CD14-positive monocyte (primary cell): ENCODE results near the gene ADAMTS7. TPM values are rescaled to one million over a fixed set of nuclear protein-coding genes. Genes with fewer than 3 reads are reported as not detected.

Experiments
- DNase-seq, 3 donors: peaks; one replicate each; pipeline ENCODE4 v3.0.0-alpha.2; 2011 to 2022
- H2AFZ ChIP-seq: 2 replicates; pipeline ENCODE4 v1.6.0; 2012; ENCODE audit warnings: mild to moderate bottlenecking, low read depth, low read length, inconsistent platforms; ENCODE audit not compliant: insufficient read depth, poor library complexity, severe bottlenecking
- H3K27ac ChIP-seq, 2 donors: 1 replicate in 1 of 2; 2 replicates in 1 of 2; pipeline ENCODE4 v1.5.1; 2012 to 2013; ENCODE audit warnings: low read length in 2 of 2, control low read depth in 1 of 2, inconsistent platforms in 1 of 2, low read depth in 1 of 2, mild to moderate bottlenecking in 1 of 2
- H3K27me3 ChIP-seq, 2 donors: one replicate each; pipeline versions ENCODE4 v1.6.0 to v1.6.1; 2011 to 2013; ENCODE audit warnings: low read length in 2 of 2; ENCODE audit not compliant: control insufficient read depth in 2 of 2, insufficient read depth in 2 of 2
- H3K36me3 ChIP-seq, 2 donors: replicated peaks in 1 of 2; 1 replicate in 1 of 2; 2 replicates in 1 of 2; pipeline versions ENCODE4 v1.5.1 to v1.6.1; 2012 to 2013; ENCODE audit warnings: low read length in 2 of 2, control low read depth in 1 of 2, inconsistent platforms in 1 of 2, mild to moderate bottlenecking in 1 of 2; ENCODE audit not compliant: insufficient read depth in 2 of 2, control insufficient read depth in 1 of 2
- H3K4me1 ChIP-seq, 2 donors: 1 replicate in 1 of 2; 2 replicates in 1 of 2; pipeline versions ENCODE4 v1.5.1 to v1.6.1; 2012 to 2013; ENCODE audit warnings: low read length in 2 of 2, control low read depth in 1 of 2, inconsistent platforms in 1 of 2, mild to moderate bottlenecking in 1 of 2, moderate library complexity in 1 of 2; ENCODE audit not compliant: insufficient read depth in 2 of 2, control insufficient read depth in 1 of 2
- H3K4me2 ChIP-seq: replicated peaks from 2 replicates; pipeline ENCODE3; 2012; ENCODE audit warnings: low read length, moderate library complexity, mild to moderate bottlenecking; ENCODE audit not compliant: poor library complexity, severe bottlenecking; ENCODE audit errors: extremely low read depth
- H3K4me3 ChIP-seq, 3 experiments: fragments of 200-600 bp in 1 of 3; sonication (generic) in 1 of 3; replicated peaks in 1 of 3; 1 replicate in 2 of 3; 2 replicates in 1 of 3; pipeline ENCODE4 v1.5.1; 2011 to 2013; ENCODE audit warnings: low read length in 3 of 3, mild to moderate bottlenecking in 3 of 3, control low read depth in 2 of 3, low read depth in 2 of 3, inconsistent platforms in 1 of 3, moderate library complexity in 1 of 3
- H3K79me2 ChIP-seq: 2 replicates; pipeline ENCODE4 v1.6.0; 2012; ENCODE audit warnings: mild to moderate bottlenecking, control low read depth, inconsistent platforms, low read length, moderate library complexity; ENCODE audit not compliant: insufficient read depth
- H3K9ac ChIP-seq: 2 replicates; pipeline ENCODE4 v1.6.0; 2017; ENCODE audit warnings: low read length, mild to moderate bottlenecking; ENCODE audit not compliant: insufficient read depth, poor library complexity, severe bottlenecking
- H3K9me3 ChIP-seq, 2 donors: replicated peaks in 1 of 2; 1 replicate in 1 of 2; 2 replicates in 1 of 2; pipeline versions ENCODE4 v1.5.1 to v1.6.1; 2012 to 2013; ENCODE audit warnings: low read length in 2 of 2, control low read depth in 1 of 2; ENCODE audit not compliant: control insufficient read depth in 1 of 2, insufficient read depth in 1 of 2
- H4K20me1 ChIP-seq: 2 replicates; pipeline ENCODE4 v1.6.0; 2012; ENCODE audit warnings: mild to moderate bottlenecking, low read length, control low read depth, moderate library complexity; ENCODE audit not compliant: insufficient read depth
- H3K27ac Mint-ChIP-seq, 7 donors: one replicate each; pipeline ENCODE4 v1.8.0; 2020; ENCODE audit warnings: mild to moderate bottlenecking in 7 of 7, mixed read lengths in 7 of 7, moderate library complexity in 6 of 7, inconsistent platforms in 2 of 7
- H3K27me3 Mint-ChIP-seq, 3 donors: one replicate each; pipeline ENCODE4 v1.8.0; 2021 to 2022; ENCODE audit warnings: low read depth in 3 of 3, mild to moderate bottlenecking in 3 of 3, mixed read lengths in 3 of 3, moderate library complexity in 3 of 3, inconsistent platforms in 1 of 3
- H3K36me3 Mint-ChIP-seq, 2 donors: one replicate each; pipeline ENCODE4 v1.8.0; 2020; ENCODE audit warnings: mixed read lengths in 2 of 2, inconsistent platforms in 1 of 2, mild to moderate bottlenecking in 1 of 2
- H3K4me1 Mint-ChIP-seq: one replicate; pipeline ENCODE4 v1.8.0; 2020; ENCODE audit warnings: mild to moderate bottlenecking, mixed read lengths
- H3K4me3 Mint-ChIP-seq, 2 donors: one replicate each; pipeline ENCODE4 v1.8.0; 2020; ENCODE audit warnings: mild to moderate bottlenecking in 2 of 2, mixed read lengths in 2 of 2, moderate library complexity in 1 of 2
- H3K9me3 Mint-ChIP-seq, 7 donors: one replicate each; pipeline ENCODE4 v1.8.0; 2020 to 2022; ENCODE audit warnings: mixed read lengths in 7 of 7, mild to moderate bottlenecking in 6 of 7, moderate library complexity in 6 of 7, inconsistent platforms in 2 of 7
- CTCF ChIP-seq: fragments of 200-600 bp; IDR thresholded peaks from one replicate; pipeline ENCODE4 v1.8.0; 2022; ENCODE audit warnings: antibody characterized with exemption, mild to moderate bottlenecking
- WGBS: methylation state at CpG from one replicate; pipeline ENCODE4 v1.1.5; 2013; ENCODE audit warnings: missing lambda C conversion rate; ENCODE audit not compliant: insufficient coverage; 5-methylcytosine and 5-hydroxymethylcytosine counted together
- intact Hi-C, 2 donors: fragments of 100-400 bp; cut with micrococcal nuclease; formaldehyde crosslinking; loops; one replicate each; pipeline versions ENCODE4 v1.15.0 to v1.15.1; 2023
- polyA plus RNA-seq, 3 donors: library from polyadenylated mRNA; depleted of rRNA in 1 of 3; unstranded in 2 of 3; stranded (reverse) in 1 of 3; fragments of 300-500 nt in 2 of 3; fragments of >200 nt in 1 of 3; fragmentation: Illumina TruSeq in 2 of 3; gene quantifications; 1 replicate in 2 of 3; 2 replicates in 1 of 3; pipeline ENCODE4 v1.2.3, GENCODE V29; 2012 to 2021

ADAMTS7 gene
- polyA plus RNA-seq, 3 donors = not detected

- no peaks in the 10 kb centered on the region for H3K9me3 Mint-ChIP-seq
- H3K36me3 Mint-ChIP-seq = no peaks in the 10 kb centered on the region
- H3K79me2 ChIP-seq = no peaks in the 10 kb centered on the region
- no peaks in the 10 kb centered on the region for H3K36me3 ChIP-seq
- no peaks in the 10 kb centered on the region for H3K9me3 ChIP-seq
- no peak for TF ChIP-seq CTCF
- H3K4me3 Mint-ChIP-seq = no peak overlapping the region
- H3K27me3 ChIP-seq = no peaks in the 10 kb centered on the region
- H3K27ac ChIP-seq = no peak overlapping the region
- H3K9ac ChIP-seq = no peak overlapping the region
- no peak overlapping the region for H2AFZ ChIP-seq
- no peak overlapping the region for H3K4me2 ChIP-seq
- H3K4me3 ChIP-seq = no peak overlapping the region
- no peaks in the 10 kb centered on the region for H4K20me1 ChIP-seq
- DNase-seq = no peak
- H3K4me1 Mint-ChIP-seq = peaks cover 6% of the 10 kb centered on the region
- H3K27me3 Mint-ChIP-seq = peaks cover 4 to 9% (median 7%) of the 10 kb centered on the region in 3 donors
- WGBS = 91% methylated on average over 24 of the region's 24 CpGs
- peaks cover 4 to 8% of the 10 kb centered on the region in 2 donors for H3K4me1 ChIP-seq
- intact Hi-C loops = no loop called here
- H3K27ac Mint-ChIP-seq = peak overlapping the region in 1 of 7 donors; percentile 50
Observed at GRCh38 chr15:78752492-78753358, 58.5 kb downstream of the ADAMTS7 start.

GRCh38 chr15:78751602-78751979 is 59.7 kb downstream of the ADAMTS7 start:
- Histone ChIP-seq H3K4me3 (no peak overlapping the region), H3K79me2 (no peaks in the 10 kb centered on the region), H3K36me3 (no peaks in the 10 kb centered on the region), H3K9me3 (no peaks in the 10 kb centered on the region), H4K20me1 (no peaks in the 10 kb centered on the region), H3K9ac (no peak overlapping the region), H2AFZ (no peak overlapping the region), H3K4me2 (no peak overlapping the region), H3K27me3 (no peaks in the 10 kb centered on the region), H3K4me1 (peaks cover 4 to 8% of the 10 kb centered on the region in 2 donors), H3K27ac (no peak overlapping the region)
- peak; percentile 9 for TF ChIP-seq CTCF
- Mint-ChIP-seq H3K4me3 (no peak overlapping the region), H3K36me3 (no peaks in the 10 kb centered on the region), H3K27me3 (peaks cover 4 to 9% (median 6%) of the 10 kb centered on the region in 3 donors), H3K9me3 (no peaks in the 10 kb centered on the region), H3K27ac (no peak overlapping the region), H3K4me1 (peaks cover 5% of the 10 kb centered on the region)
- 89% methylated on average over 5 of the region's 13 CpGs for WGBS
- no peak for DNase-seq
- intact Hi-C loops = loop anchor here in 1 of 2 donors (2.0 kb wide), 1 partner anchor 133 kb away; no protein-coding TSS in a partner anchor
